GDM1 (cell line): Measurements from ENCODE around the gene CHST9.
"Not testable (repeated sequence)": the region's sequence is repeated elsewhere in the genome, so short reads cannot be mapped to it uniquely, and the experiment has no call there.

Experiments used
- DNase-seq: peaks from one replicate; lab custom pipeline; 2025; lab: John Stamatoyannopoulos, UW

The CHST9 gene

GRCh38 chr18:27185025-27185763, at the start of gene CHST9:
Gene CHST9, minus strand, starts transcription at chr18:27185308. Its CDS starts 42,499 bp downstream, at chr18:27142809.
- no peak for DNase-seq

- DNase-seq: not testable (repeated sequence)
Observed at GRCh38 chr18:27232355-27232754, 47.2 kb upstream of the CHST9 start.

- not testable (repeated sequence) for DNase-seq
Observed at GRCh38 chr18:27231671-27232070, 46.6 kb upstream of the CHST9 start.

- DNase-seq: not testable (repeated sequence)
Observed at GRCh38 chr18:27231221-27231620, 46.1 kb upstream of the CHST9 start.

- DNase-seq: no peak
Observed at GRCh38 chr18:27227721-27228120, 42.6 kb upstream of the CHST9 start.

- no peak for DNase-seq
Observed at GRCh38 chr18:27226556-27227075, 41.5 kb upstream of the CHST9 start.

GRCh38 chr18:27225947-27226481, 40.9 kb upstream of the CHST9 start:
- DNase-seq: no peak

- no peak for DNase-seq
Observed at GRCh38 chr18:27223526-27224291, 38.6 kb upstream of the CHST9 start.

- no peak for DNase-seq
Observed at GRCh38 chr18:27214831-27215230, 29.7 kb upstream of the CHST9 start.

- DNase-seq: no peak
Observed at GRCh38 chr18:27213123-27213717, 28.1 kb upstream of the CHST9 start.

- no peak for DNase-seq
Observed at GRCh38 chr18:27211569-27211968, 26.5 kb upstream of the CHST9 start.

GRCh38 chr18:27206411-27206810, 21.3 kb upstream of the CHST9 start:
- DNase-seq: no peak

GRCh38 chr18:27202741-27203140, 17.6 kb upstream of the CHST9 start:
- DNase-seq: no peak

- no peak for DNase-seq
Observed at GRCh38 chr18:27198036-27198435, 12.9 kb upstream of the CHST9 start.

- DNase-seq: no peak
Observed at GRCh38 chr18:27188309-27188708, 3.2 kb upstream of the CHST9 start.

- DNase-seq: no peak
Observed at GRCh38 chr18:27185897-27186296, 789 bp upstream of the CHST9 start.

- DNase-seq: no peak
Observed at GRCh38 chr18:27184115-27185024, 738 bp downstream of the CHST9 start.

GRCh38 chr18:27181726-27182125, 3.4 kb downstream of the CHST9 start:
- no peak for DNase-seq

- DNase-seq: no peak
Observed at GRCh38 chr18:27178424-27178823, 6.7 kb downstream of the CHST9 start.

GRCh38 chr18:27175914-27176313, 9.2 kb downstream of the CHST9 start:
- DNase-seq: no peak

GRCh38 chr18:27175245-27175644, 9.9 kb downstream of the CHST9 start:
- DNase-seq: no peak
